ENCODE measurements around the gene KDM4B. TPM values are rescaled to one million over a fixed set of nuclear protein-coding genes. Genes with fewer than 3 reads are reported as not detected.

The KDM4B gene
- total RNA-seq, 1 experiment from 2014 or later: 9.8 TPM

DNA sequence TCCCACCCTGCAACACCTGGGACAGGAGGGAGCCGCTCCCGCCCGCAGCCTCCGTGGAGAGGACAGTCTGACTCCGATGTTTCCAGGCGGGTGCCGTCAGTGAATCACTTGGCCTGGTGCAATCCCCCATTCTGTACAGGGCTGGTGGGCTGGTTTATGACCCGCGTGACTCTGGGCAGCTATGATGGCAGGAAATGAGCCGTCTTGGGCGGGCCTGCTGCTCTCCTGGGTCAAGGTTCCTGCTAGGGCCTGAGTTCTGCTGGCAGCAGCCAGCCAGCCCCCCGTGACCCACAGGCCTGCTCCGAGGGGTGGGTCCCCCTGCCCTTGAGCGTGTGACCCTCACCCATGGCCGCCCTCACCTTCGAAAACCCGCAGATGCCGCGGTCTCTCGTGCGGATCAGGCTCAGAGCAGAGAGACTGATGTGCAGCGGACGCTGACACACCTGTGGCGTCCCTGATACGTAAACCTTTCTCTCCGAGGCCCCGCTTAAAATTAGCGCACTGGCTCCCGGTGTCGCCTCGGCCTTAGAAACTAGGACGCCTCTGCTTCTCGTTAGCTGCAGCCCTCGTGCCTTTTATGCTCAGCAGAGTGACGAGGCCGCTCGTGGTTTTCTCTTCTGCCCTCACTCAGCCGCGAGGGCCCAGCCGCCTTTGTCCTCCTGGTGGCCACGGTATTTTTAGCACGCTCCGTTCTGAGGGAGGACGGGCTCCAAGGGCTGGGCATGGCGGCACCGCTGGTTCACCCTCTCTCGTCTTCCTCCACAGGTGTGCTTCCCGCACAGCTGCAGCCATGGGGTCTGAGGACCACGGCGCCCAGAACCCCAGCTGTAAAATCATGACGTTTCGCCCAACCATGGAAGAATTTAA is 63.4 kb downstream of the KDM4B start:
- DNase-seq (ENCODE audit: low read depth): no peak

DNA sequence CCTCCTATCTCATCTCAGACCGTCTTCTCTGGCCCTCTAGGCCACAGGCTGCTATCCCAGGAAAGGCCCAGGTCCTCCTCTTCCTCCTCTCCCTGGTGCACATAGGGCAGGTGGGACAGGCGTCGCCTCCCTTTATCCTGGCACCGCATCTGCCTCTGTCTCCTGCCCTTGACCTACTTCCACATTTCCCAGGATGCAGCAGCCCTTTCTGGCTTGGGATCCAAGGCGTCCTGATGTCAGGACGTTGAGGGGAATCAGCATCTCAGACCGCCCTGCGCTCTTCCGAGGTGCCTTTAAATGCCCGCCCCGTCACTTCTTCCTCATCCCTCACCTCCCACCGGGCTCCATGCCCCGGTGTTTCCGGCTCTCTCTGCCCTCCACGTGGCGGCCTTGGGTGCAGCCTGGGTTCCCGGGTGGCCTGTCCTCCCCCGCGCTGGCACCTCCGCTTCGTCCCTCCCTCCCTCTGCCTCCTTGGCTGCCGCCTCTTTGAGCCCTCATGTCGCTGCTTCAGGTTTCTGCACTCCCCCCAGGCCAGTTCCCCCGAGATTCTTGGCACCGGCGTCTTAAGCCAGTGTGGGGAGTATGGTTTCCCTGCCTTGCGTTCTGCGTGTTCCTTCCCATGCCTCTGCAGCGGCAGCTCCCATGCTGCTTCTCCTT is 66.3 kb downstream of the KDM4B start:
- DNase-seq (ENCODE audit: low read depth): no peak

DNA sequence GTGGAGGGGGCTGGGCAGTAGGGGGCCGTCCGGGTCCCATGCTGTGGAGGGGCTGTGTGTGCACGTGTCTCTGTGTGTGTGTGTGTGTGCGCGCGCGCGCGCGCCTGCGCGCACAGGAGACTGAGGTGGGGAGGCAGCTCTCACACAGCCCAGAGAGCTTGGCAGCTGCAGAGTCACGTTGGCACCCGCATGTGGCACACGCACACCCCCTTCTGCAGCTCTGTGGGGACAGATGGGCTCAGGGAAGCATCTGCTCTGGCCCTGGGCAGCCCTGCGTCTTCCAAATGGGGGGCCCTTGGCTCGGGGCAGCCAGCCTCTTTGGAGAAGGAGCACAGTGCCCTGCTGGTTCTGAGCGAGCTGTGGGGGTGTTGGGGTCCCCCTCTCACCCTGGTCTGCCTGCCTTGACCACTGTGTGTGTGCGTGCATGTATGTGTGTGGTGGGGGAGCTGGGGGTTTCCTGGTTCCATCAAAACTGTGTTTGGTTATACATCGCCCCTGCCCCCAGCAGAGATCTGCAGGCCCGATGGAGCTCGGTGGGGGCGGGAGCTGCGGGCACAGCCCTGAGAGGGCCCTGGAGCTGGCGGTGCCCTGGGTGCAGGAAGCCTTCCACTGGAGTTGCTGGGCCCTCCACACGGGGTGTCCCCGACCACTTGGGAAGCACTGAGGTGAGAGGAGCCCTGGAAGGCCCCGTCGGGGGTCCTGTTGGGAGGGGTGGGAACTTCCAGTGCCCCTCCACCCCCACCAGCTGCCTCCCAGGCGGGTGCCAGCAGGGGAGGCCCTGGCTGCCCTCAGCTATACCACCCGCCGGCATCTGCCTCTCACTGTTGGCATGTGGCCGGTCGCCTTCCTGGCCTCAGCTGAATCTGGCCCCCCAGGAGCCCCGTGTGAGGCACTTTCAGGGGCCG is 67.1 kb downstream of the KDM4B start:
- DNase-seq (ENCODE audit: low read depth): no peak

DNA sequence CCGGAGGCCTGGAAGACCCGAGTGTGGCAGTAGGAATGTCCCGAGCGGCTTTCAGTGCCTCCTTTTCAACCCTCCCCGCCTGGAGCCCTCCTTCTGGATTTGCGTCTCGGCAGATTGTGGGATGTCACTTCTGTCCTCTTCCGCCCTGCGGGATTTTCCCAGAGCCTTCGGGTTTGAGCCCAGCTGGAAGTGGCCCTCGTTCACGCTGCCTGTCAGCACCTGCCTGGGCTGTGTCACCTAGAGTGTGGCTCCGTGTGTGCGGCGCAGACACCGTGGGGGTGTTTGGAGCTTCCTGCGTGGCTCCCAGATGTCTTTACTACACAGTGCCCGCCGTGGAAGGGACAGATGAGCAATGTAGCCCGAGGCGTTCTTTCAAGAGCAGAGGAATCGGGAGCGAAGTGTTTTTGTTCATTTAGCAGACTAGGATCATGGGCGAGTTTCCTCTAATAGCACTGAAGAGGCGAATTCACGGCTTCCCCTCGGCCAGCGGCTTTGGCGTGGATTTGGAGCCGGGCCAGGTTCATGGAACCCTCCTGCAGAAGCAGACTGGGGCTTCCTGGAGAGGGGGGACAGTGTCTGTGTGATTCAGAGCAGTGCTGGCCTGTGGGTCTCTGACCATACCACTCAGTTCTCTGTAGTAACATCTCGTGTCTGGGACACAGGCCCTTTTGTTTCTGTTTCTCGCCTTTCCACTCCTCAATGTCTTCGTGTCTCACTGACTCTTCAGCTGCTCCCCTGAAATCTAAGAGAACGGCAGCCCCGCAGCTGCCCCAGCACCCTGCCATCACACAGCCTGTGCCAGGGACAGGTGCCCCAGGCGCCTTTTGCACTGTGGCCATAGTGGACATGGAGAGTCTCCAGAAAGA is 68.0 kb downstream of the KDM4B start:
- DNase-seq (ENCODE audit: low read depth): peak; percentile 69

DNA sequence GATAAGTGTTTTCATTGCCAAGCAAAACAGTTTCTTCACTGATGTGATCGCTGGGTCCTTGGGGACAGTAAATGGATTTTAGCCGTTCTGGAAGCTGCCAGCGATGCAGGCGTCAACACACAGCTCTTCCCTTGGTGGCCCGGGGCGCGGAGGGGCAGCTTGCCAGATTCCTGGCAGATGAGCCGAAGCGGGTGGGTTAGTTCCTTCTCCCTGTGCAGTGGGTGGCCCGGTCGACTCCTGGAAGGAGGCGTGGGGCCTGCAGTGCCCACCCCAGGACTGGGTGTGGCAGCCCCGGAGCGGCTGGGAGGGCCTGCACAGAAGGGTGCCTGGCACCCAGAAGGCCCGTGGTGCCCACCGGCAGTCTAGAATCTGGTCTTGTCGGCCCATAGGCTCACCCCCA is 69.0 kb downstream of the KDM4B start:
- DNase-seq (ENCODE audit: low read depth): no peak

DNA sequence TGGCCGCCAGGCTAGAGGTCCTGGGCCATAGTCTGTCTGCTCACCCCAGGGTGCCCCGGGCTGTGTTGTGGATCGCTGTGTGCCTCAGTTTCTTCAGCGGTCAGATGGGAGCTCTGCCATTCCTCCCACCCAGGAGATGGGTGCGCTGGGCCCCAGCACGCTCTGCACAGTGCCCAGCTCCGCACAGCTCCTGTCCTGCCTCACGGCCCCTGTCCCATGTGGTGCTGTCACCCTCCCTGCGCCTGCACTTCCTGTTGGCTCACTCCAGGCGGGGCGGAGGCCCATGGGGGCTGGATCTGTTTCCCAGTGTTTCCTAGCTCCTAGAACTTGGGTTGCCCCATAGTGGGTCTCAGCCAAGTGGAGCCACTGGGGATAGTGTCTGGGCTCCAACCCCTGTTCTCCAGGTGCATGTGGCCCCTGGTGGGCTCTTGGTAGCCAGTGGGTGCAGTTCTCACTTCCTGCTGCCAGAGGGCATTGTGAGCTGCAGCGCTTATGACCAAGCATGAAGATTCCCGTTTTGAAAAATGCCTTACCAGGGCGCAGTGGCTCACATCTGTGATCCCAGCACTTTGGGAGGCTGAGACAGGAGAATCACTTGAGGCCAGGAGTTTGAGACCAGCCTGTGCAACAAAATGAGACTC is 69.8 kb downstream of the KDM4B start:
- no peak for DNase-seq (ENCODE audit: low read depth)

DNA sequence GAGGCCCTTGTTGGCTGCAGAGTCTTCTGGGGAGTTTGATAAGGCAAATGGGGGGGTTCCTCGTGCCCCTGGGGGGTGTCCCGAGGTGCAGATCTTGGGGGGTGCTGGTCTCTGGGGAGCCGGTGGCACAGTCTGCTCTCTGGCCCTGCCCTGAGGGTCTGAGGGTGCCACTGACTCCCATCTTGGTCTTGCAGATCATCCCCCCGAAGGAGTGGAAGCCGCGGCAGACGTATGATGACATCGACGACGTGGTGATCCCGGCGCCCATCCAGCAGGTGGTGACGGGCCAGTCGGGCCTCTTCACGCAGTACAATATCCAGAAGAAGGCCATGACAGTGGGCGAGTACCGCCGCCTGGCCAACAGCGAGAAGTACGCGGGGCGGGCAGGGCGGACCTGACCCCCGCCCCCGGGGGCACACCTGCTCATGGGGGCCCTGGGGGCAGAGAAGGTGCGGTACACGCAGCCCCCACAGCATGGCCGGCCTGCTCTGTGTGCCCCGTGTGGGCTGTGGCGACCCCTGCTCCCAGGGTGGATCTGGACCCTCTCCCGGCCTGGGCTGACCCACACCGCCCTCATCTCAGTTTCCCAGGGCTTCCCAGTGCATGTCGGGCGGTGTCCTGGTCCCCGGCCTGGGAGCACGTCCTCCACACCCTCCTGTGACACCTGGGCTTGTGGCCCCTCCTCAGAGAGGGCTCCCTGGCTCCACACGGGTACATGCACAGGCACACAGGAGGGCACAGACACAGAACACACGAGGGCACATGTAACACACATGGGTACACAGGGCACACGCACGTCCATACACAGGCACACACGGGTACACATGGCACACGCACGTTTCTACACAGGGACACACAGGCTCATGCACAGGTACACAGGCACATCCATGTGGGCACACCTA is 71.0 kb downstream of the KDM4B start:
- DNase-seq (ENCODE audit: low read depth): no peak

DNA sequence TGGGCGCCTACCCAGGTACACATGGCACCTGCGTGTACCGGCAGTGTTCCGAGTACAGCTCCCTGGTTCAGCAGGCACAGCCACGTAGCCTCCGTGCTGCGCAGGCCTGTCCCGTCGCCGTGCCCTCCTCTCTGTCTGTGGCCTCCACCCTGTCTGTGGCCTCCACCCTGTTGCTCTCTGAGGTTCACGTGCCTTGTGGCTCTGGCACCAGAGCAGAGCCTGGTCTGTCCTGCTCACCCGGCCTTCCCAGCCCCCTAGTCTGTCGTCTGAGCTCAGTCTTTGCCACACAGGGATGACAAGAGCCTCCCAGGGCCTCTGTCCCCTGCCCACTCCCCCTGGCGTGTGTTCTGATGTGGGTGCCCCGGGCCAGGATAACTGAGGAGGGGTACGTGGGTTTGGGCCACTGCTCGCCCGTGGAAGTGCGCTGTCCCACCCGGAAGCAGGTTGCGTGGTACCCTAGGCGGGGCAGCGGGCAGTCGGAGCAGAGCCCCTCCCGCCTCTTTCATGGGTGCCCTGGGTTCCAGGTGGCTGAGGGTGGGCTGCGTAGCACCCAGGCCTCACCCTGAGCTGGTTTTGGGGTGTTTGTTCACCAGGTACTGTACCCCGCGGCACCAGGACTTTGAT is 71.7 kb downstream of the KDM4B start:
- no peak for DNase-seq (ENCODE audit: low read depth)

DNA sequence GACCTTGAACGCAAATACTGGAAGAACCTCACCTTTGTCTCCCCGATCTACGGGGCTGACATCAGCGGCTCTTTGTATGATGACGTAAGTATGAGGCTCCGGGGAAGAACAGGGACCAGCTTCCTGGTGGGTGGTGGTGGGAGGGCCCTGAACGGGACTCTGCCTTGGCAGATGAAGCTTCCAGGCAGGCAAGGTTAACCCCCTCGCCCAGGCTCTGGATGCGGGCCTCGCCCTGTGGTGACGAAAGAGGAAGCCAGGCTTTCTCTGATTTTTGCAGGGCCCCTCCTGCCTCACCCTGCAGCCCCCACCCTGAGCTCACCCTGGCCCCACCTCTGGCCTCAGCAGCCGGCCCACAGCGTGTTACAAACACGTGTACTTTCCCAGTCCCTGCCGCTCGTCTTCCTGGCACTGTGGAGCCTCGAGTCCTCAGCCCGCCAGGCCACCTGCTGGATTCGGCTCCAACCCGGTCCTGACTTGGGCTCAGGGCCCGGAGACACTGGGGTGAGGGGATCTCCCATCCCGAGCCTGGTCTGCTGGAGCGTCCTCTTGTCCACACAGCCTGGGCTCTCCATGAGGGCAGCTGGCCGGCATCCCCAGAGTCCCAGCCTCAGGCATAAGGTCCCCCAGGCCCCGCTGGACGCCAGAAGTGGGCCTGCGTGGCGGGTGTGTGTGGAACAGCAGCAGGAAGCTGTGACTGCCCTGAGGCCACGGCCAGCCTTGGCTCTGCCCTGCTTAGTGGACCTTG is 72.4 kb downstream of the KDM4B start:
- DNase-seq (ENCODE audit: low read depth): no peak

DNA sequence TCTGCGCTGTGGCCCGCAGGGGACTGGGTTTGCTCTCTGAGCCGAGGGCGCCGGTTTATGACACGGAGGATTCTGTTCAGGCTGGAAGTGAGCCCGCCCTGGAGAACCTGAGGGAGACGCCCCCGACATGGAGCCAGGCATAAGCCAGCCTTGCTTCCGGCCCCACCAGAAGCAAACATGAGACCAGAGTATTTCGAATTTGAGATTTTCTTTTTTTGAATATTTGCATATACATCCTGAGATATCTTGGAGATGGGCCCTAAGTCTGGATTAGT is 72.9 kb downstream of the KDM4B start:
- DNase-seq (ENCODE audit: low read depth): no peak

DNA sequence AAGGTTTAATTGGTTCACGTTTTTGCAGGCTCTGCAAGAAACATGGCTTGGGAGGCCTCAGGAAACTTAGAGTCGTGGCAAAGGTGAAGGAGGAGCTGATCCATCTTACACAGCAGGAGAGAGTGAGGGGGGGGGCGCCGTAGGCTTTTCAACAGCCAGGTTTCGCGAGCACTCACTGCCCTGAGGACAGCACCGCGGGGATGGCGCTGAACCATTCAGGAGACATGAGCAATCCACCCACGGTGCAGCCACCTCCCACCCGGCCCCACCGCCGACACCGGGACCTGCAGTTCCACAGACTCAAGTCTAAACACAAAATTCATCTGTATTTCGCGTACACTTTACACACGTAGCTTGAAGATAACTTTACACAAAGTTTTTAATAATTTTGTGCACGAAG is 73.6 kb downstream of the KDM4B start:
- no peak for DNase-seq (ENCODE audit: low read depth)

DNA sequence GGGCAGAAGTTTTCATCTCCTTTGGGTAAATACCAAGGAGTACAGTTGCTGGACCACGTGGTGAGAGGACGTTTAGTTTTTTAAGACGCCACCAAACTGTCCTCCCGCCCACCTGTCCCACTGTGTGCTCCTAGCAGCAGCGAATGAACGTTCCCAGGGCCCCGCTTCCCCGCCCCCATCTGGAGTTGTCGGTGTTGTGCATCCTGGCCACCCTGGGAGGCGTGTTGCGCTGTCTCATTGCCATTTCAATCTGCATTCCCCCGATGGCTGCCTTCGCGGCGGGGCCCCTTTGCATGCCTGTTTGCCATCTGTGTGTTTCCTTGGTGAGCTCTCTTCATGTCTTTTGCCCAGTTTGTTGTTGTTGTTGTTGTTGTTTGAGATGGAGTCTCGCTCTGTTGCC is 76.1 kb downstream of the KDM4B start:
- no peak for DNase-seq (ENCODE audit: low read depth)

DNA sequence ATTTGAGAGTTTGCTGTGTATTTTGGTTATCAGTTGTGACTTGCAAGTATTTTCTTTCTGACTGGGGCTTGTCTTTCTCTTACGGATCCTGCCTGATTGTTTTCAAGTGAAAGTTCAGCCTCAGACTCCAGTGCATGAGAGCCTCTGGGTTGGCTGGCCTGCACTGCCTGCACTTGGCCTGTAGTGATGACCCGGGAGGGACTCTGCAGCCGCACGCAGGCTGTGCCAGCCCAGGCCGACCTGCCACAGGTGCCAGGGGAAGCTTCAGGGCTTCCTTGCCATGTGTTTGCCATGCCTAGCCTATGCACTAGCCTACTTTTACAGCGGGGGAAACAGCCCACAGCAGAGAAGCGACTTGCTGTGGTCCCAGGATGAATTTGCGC is 77.0 kb downstream of the KDM4B start:
- DNase-seq (ENCODE audit: low read depth): no peak

DNA sequence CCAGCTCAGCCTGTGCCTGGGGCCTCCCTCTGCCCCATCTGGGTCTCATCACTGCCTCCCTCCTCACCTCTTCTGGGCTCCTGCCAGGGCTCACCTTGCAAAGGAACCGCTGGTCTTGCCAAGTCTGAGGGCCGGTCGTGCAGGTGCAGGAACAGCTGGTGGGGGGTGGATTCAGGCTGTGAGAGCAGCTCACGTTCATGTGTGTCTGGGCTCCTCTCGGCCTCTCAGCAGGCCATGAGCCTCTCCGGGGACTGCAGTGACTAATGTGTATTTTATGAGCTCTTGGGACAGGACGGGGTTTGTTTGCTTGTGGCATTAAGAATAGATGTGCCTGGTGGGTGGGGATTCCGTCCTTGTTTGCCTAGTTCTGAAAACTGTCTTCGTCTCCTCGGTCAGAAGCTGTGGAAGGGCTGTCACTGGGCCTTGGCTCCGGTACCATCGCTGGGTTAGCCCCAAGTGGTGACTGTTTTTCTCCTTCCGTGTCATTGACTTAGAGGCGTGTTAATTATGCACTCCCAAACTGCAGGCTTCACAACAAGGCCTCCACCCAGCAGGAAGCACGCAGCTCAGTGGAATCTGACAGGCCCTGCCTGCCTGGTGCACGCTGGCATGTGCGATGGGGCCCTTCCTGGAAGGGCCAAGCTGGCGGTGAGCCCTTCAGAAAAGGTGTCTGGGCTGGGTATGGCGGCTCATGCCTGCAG is 77.6 kb downstream of the KDM4B start:
- peak; percentile 85 for DNase-seq (ENCODE audit: low read depth)

DNA sequence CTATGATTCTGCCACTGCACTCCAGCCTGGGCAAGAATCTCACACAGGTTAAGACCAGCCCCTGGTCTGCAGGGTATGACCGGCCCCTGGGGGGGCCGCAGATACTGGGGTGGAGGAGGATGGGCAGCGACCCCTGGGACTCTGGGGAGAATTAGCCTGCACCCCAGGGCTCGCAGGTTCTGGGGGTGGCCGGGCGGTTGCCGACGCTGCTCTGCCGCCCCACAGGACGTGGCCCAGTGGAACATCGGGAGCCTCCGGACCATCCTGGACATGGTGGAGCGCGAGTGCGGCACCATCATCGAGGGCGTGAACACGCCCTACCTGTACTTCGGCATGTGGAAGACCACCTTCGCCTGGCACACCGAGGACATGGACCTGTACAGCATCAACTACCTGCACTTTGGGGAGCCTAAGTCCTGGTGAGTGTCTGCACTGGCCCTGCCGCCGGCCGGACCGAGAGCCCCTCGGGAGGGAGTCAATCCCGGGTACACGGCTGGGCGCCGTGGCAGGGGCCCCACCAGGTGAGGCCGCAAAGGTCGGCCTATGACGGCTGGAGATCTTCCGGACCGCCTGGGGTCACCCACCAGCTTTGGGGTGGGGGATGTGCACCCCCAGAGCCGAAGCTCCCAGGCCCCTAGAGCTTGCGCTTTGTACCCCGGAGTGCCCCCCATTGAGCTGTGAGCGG is 78.5 kb downstream of the KDM4B start:
- no peak for DNase-seq (ENCODE audit: low read depth)

DNA sequence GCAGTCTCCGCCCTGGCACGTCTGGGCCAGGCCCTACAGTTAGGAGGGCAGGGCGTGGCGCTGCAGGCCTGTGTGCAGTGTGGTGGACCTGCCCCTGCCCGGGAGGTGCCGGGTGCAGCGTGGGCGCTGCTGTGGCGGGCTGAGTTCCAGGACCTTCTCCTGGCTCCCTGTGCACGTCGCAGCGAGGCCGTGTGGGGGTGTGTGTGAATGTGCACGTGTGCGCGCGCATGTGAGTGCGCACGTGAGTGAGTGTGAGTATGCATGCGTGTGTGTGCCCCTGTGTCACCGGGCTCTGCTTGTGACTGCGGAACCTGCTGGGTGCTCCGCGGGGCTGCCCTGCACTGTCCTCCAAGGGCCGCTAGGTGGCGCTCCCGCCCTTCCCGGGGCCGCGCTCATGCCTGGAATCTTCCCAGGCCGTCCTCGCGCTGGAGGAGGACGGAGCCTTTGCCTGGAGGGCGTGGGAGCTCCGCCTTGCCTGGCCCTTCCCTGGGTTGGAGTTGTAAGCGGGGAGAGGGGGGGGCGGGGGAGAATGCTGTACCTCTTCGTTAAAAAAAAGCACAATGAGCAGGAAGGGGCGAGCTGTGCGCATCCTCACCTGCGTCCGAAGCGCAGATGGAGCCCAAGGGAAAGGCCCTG is 79.3 kb downstream of the KDM4B start:
- DNase-seq (ENCODE audit: low read depth): peak; percentile 80
